Activated naive CD4-positive, alpha-beta T cell treated with anti-CD3 and anti-CD28 coated beads, Interleukin-2, amount 10 ng/mL, durations not matched to agents 7 days and 5 days (primary cell): Measurements from ENCODE around the gene PIP4K2C.
"Not testable (repeated sequence)": the region's sequence is repeated elsewhere in the genome, so short reads cannot be mapped to it uniquely, and the experiment has no call there.

Source experiments
- CTCF ChIA-PET: fragments of 350-600 bp; sonication (Branson Sonifier 250); formaldehyde crosslinking; loops from one replicate; lab custom pipeline; 2021; ENCODE audit warnings: antibody characterized with exemption; lab: Charles Lee
- DNase-seq: peaks from one replicate; pipeline ENCODE4 v3.0.0-alpha.2; 2020
- H3K27ac Mint-ChIP-seq: one replicate; pipeline ENCODE4 v1.8.0; 2021; ENCODE audit warnings: mild to moderate bottlenecking, moderate library complexity, mixed read lengths
- H3K27me3 Mint-ChIP-seq: one replicate; pipeline ENCODE4 v1.8.0; 2021; ENCODE audit warnings: mild to moderate bottlenecking, mixed read lengths
- H3K36me3 Mint-ChIP-seq: one replicate; pipeline ENCODE4 v1.8.0; 2021; ENCODE audit warnings: mixed read lengths
- H3K4me1 Mint-ChIP-seq: one replicate; pipeline ENCODE4 v1.8.0; 2021; ENCODE audit warnings: mixed read lengths
- H3K4me3 Mint-ChIP-seq: one replicate; pipeline ENCODE4 v1.8.0; 2021; ENCODE audit warnings: mild to moderate bottlenecking, moderate library complexity, mixed read lengths
- H3K9me3 Mint-ChIP-seq: one replicate; pipeline ENCODE4 v1.8.0; 2021; ENCODE audit warnings: mixed read lengths

PIP4K2C gene

GRCh38 chr12:57584690-57585089, 6.3 kb upstream of the PIP4K2C start:
- Mint-ChIP-seq H3K9me3 (no peaks in the 10 kb centered on the region), H3K4me3 (no peak overlapping the region), H3K27me3 (peaks cover 6% of the 10 kb centered on the region), H3K4me1 (peaks cover 8% of the 10 kb centered on the region), H3K36me3 (no peaks in the 10 kb centered on the region), H3K27ac (no peak overlapping the region)
- DNase-seq, result no peak
- CTCF ChIA-PET, result interaction anchor here (0.6 to 7.5 kb wide), 14 partner anchors 8 to 1864 kb away, joined by 3 to 143 read pairs (median 6); partner anchors contain the start of genes DTX3, OS9 and PIP4K2C

GRCh38 chr12:57585156-57585555, 5.8 kb upstream of the PIP4K2C start:
- no peaks in the 10 kb centered on the region for H3K9me3 Mint-ChIP-seq
- CTCF ChIA-PET, result interaction anchor here (0.6 to 7.5 kb wide), 12 partner anchors 7 to 1864 kb away, joined by 3 to 143 read pairs (median 8); partner anchors contain the start of genes OS9 and PIP4K2C
- peaks cover 6% of the 10 kb centered on the region for H3K27me3 Mint-ChIP-seq
- no peak overlapping the region for H3K4me3 Mint-ChIP-seq
- H3K27ac Mint-ChIP-seq, result no peak overlapping the region
- DNase-seq, result no peak
- H3K36me3 Mint-ChIP-seq, result no peaks in the 10 kb centered on the region
- peaks cover 8% of the 10 kb centered on the region for H3K4me1 Mint-ChIP-seq

- Mint-ChIP-seq H3K36me3 (no peaks in the 10 kb centered on the region), H3K4me1 (peaks cover 14% of the 10 kb centered on the region), H3K4me3 (no peak overlapping the region), H3K27me3 (peaks cover 6% of the 10 kb centered on the region), H3K27ac (no peak overlapping the region), H3K9me3 (no peaks in the 10 kb centered on the region)
- CTCF ChIA-PET, result interaction anchor here (1.3 to 7.5 kb wide), 2 partner anchors 37 to 41 kb away, joined by 3 to 143 read pairs; no protein-coding TSS in a partner anchor
- DNase-seq, result no peak
Observed at GRCh38 chr12:57586128-57586527, 4.9 kb upstream of the PIP4K2C start.

GRCh38 chr12:57586832-57587429, 4.1 kb upstream of the PIP4K2C start:
- Mint-ChIP-seq H3K27ac (no peak overlapping the region), H3K9me3 (no peaks in the 10 kb centered on the region), H3K4me3 (no peak overlapping the region), H3K4me1 (peaks cover 19% of the 10 kb centered on the region), H3K36me3 (no peaks in the 10 kb centered on the region), H3K27me3 (peaks cover 6% of the 10 kb centered on the region)
- CTCF ChIA-PET, result no interaction called here
- no peak for DNase-seq

GRCh38 chr12:57588951-57589610, 1.9 kb upstream of the PIP4K2C start:
- DNase-seq, H3K9me3 Mint-ChIP-seq, H3K36me3 Mint-ChIP-seq, H3K27ac Mint-ChIP-seq, H3K4me3 Mint-ChIP-seq, H3K27me3 Mint-ChIP-seq: not testable (repeated sequence)
- CTCF ChIA-PET, result interaction anchor here (0.7 kb wide), 1 partner anchor 132 kb away, joined by 3 read pairs; no protein-coding TSS in a partner anchor
- peaks cover 27% of the 10 kb centered on the region for H3K4me1 Mint-ChIP-seq

DNA sequence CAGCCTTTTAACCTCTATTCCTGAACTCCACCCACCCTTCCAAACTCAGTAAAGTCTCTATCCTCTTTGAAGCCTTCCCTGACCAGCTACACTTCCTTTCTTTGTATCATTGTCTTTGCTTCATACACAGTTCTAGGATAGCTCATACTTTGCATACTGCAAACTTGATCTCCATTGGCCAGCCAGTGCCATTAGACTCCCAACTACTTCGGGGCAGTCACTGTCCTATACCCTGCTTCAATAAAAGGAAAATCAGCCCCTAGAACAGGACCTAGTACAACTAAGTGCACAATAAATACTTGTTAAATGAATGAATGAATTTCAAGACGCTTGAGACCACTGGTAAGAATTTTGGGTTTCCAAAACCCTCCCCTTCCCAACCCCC, 521 bp upstream of the PIP4K2C start:
- Mint-ChIP-seq H3K4me1 (peaks cover 25% of the 10 kb centered on the region), H3K36me3 (peaks cover 10% of the 10 kb centered on the region), H3K9me3 (no peaks in the 10 kb centered on the region), H3K27me3 (no peaks in the 10 kb centered on the region), H3K27ac (peak overlapping the region; percentile 73), H3K4me3 (peak overlapping the region; percentile 83)
- DNase-seq, result no peak
- CTCF ChIA-PET, result interaction anchor here (0.9 to 4.8 kb wide), 4 partner anchors 8 to 347 kb away, joined by 3 to 26 read pairs (median 6); partner anchors contain the start of gene B4GALNT1

GRCh38 chr12:57591782-57592325, 862 bp downstream of the PIP4K2C start:
- Mint-ChIP-seq H3K9me3 (no peaks in the 10 kb centered on the region), H3K4me3 (peak overlapping the region; percentile 83), H3K4me1 (peaks cover 25% of the 10 kb centered on the region), H3K36me3 (peaks cover 19% of the 10 kb centered on the region), H3K27me3 (no peaks in the 10 kb centered on the region), H3K27ac (peak overlapping the region; percentile 53)
- CTCF ChIA-PET, result interaction anchor here (1.3 to 4.8 kb wide), 5 partner anchors 9 to 133 kb away, joined by 3 to 26 read pairs (median 6); partner anchors contain the start of gene B4GALNT1
- no peak for DNase-seq

- H3K9me3 Mint-ChIP-seq, result no peaks in the 10 kb centered on the region
- no peaks in the 10 kb centered on the region for H3K27me3 Mint-ChIP-seq
- peaks cover 25% of the 10 kb centered on the region for H3K4me1 Mint-ChIP-seq
- peak overlapping the region; percentile 83 for H3K4me3 Mint-ChIP-seq
- no peak for DNase-seq
- CTCF ChIA-PET, result interaction anchor here (0.9 to 4.8 kb wide), 7 partner anchors 10 to 134 kb away, joined by 3 to 26 read pairs (median 5); partner anchors contain the start of genes B4GALNT1 and GLI1
- H3K27ac Mint-ChIP-seq, result no peak overlapping the region
- H3K36me3 Mint-ChIP-seq, result peaks cover 23% of the 10 kb centered on the region
Observed at GRCh38 chr12:57592551-57593165, 1.7 kb downstream of the PIP4K2C start.

DNA sequence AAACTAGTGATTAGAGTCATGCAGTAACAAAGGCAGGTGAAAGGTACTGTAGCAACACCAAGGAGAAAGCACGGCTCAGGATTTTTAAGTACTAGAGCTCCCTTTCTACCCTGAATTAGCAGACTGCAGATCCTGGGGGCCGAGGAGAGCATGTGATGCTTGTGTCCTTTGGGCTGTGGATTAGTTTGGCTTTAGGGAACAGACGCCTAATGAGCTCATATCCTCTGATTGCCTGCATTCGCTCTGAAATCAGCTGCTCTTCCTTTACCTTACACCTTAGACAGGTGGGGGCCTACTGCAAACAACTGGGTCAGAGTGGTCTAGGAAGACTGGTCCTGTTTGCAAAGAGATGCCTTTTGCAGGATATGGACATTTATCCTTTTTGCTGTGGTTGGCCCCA, 2.2 kb downstream of the PIP4K2C start:
- DNase-seq, result no peak
- CTCF ChIA-PET, result interaction anchor here (0.9 to 4.8 kb wide), 5 partner anchors 10 to 134 kb away, joined by 4 to 26 read pairs (median 5); partner anchors contain the start of genes B4GALNT1 and GLI1
- no peak overlapping the region for H3K27ac Mint-ChIP-seq
- peaks cover 25% of the 10 kb centered on the region for H3K4me1 Mint-ChIP-seq
- peaks cover 25% of the 10 kb centered on the region for H3K36me3 Mint-ChIP-seq
- no peak overlapping the region for H3K4me3 Mint-ChIP-seq
- no peaks in the 10 kb centered on the region for H3K27me3 Mint-ChIP-seq
- no peaks in the 10 kb centered on the region for H3K9me3 Mint-ChIP-seq

- no peak overlapping the region for H3K4me3 Mint-ChIP-seq
- CTCF ChIA-PET, result interaction anchor here (0.6 to 1.9 kb wide), 3 partner anchors 16 to 137 kb away, joined by 3 to 12 read pairs (median 3); no protein-coding TSS in a partner anchor
- no peak for DNase-seq
- H3K9me3 Mint-ChIP-seq, result no peaks in the 10 kb centered on the region
- peaks cover 17% of the 10 kb centered on the region for H3K4me1 Mint-ChIP-seq
- peaks cover 48% of the 10 kb centered on the region for H3K36me3 Mint-ChIP-seq
- H3K27ac Mint-ChIP-seq, result no peak overlapping the region
- peaks cover 5% of the 10 kb centered on the region for H3K27me3 Mint-ChIP-seq
Observed at GRCh38 chr12:57600395-57600794, 9.4 kb downstream of the PIP4K2C start.

DNA sequence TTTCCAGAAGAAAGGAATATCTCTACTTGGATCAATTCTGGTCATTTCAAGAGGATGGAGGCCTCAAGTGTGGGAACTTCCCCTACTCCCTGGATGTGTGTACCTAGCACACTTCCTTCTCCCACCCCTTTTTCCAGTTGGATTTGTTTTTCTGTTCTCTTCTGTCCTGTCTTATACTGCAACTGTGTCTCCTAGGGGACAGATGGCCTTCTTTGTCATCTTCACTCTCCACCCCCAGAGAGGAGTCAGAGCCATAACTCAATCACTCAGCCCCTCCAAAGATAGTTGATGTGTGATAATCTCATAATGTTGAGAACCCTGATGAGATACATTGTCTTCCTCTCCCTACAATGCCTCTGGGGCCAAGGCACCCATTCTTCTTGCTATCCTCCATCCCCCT, 11.6 kb downstream of the PIP4K2C start:
- CTCF ChIA-PET, result no interaction called here
- Mint-ChIP-seq H3K27me3 (peaks cover 14% of the 10 kb centered on the region), H3K4me3 (no peak overlapping the region), H3K9me3 (no peaks in the 10 kb centered on the region), H3K4me1 (peaks cover 22% of the 10 kb centered on the region), H3K36me3 (peaks cover 37% of the 10 kb centered on the region), H3K27ac (no peak overlapping the region)
- DNase-seq, result no peak

GRCh38 chr12:57603324-57603723, 12.3 kb downstream of the PIP4K2C start:
- CTCF ChIA-PET, result no interaction called here
- H3K27ac Mint-ChIP-seq, result no peak overlapping the region
- H3K36me3 Mint-ChIP-seq, result peaks cover 33% of the 10 kb centered on the region
- H3K4me1 Mint-ChIP-seq, result peaks cover 22% of the 10 kb centered on the region
- no peak overlapping the region for H3K4me3 Mint-ChIP-seq
- no peak for DNase-seq
- no peaks in the 10 kb centered on the region for H3K9me3 Mint-ChIP-seq
- H3K27me3 Mint-ChIP-seq, result peaks cover 14% of the 10 kb centered on the region

DNA sequence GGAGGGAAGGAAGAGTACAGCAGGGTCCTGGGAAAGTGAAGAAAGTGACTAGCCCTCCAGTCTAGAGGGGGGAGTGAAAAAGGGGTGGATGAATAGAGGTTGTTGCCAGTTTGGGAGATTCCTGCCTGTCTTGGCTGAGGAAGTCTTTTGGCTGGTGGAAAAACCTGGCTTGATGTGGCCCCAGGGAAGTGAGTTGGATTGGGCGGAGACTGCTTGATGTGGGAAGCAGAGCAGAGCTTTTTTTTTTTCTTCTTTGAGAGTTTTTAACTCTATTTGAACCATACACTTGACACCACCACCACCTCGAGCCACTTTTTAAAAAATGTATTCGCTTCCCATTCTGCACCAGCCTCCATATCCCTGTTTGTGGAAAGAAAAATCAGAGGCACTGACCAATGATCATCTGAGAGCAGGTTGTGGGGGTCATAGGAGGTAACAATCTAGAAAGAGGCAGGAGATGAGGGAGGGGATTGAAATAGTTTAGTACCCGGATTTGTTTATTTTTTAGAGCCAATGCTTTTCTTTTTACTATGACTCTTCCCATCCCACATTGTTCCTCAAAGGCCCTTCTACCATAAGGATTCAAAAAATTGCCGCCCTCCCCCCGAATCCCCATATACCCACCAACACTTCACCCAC, 12.9 kb downstream of the PIP4K2C start:
- CTCF ChIA-PET, result no interaction called here
- Mint-ChIP-seq H3K9me3 (no peaks in the 10 kb centered on the region), H3K36me3 (peaks cover 31% of the 10 kb centered on the region), H3K4me3 (peak overlapping the region; percentile 77), H3K27me3 (peaks cover 20% of the 10 kb centered on the region), H3K4me1 (peaks cover 22% of the 10 kb centered on the region), H3K27ac (peak overlapping the region; percentile 43)
- no peak for DNase-seq
